Neural cell (in vitro differentiated cells): Measurements from ENCODE around the gene C1QTNF3. TPM values are rescaled to one million over a fixed set of nuclear protein-coding genes. Genes with fewer than 3 reads are reported as not detected.

Experiments used
- H2AFZ ChIP-seq: fragments of 200-600, 300-800 bp; sonication (generic), shearing (Covaris generic); 2 replicates; pipeline ENCODE4 v1.6.0; 2014; ENCODE audit warnings: low read depth, mild to moderate bottlenecking, antibody characterized with exemption, low read length, moderate library complexity
- H3F3A ChIP-seq: fragments of 200-600 bp; shearing (Covaris generic); 2 replicates; pipeline ENCODE4 v1.6.1; 2016; ENCODE audit warnings: mild to moderate bottlenecking, moderate library complexity, mixed read lengths, antibody characterized with exemption, low read length; ENCODE audit not compliant: insufficient read depth, poor library complexity, severe bottlenecking
- H3K27ac ChIP-seq: fragments of 200-600, 300-800 bp; sonication (generic), shearing (Covaris generic); 2 replicates; pipeline ENCODE4 v1.5.1; 2014; ENCODE audit warnings: mild to moderate bottlenecking, low read length, moderate library complexity
- H3K27me3 ChIP-seq: fragments of 300-800, 200-600 bp; sonication (generic), shearing (Covaris generic); 2 replicates; pipeline ENCODE4 v1.6.0; 2014; ENCODE audit warnings: mild to moderate bottlenecking, low read depth, low read length, moderate library complexity; ENCODE audit not compliant: insufficient read depth
- H3K36me3 ChIP-seq: fragments of 300-800, 200-600 bp; sonication (generic), shearing (Covaris generic); 2 replicates; pipeline ENCODE4 v1.5.1; 2014; ENCODE audit warnings: mild to moderate bottlenecking, antibody characterized with exemption, low read length, moderate library complexity; ENCODE audit not compliant: insufficient read depth
- H3K4me2 ChIP-seq: fragments of 300-800, 200-600 bp; sonication (generic), shearing (Covaris generic); 2 replicates; pipeline ENCODE4 v1.6.0; 2014; ENCODE audit warnings: mild to moderate bottlenecking, low read length
- H3K4me3 ChIP-seq: fragments of 300-800, 200-600 bp; sonication (generic), shearing (Covaris generic); 2 replicates; pipeline ENCODE4 v1.5.1; 2014; ENCODE audit warnings: mild to moderate bottlenecking, low read length, moderate library complexity
- H3K79me2 ChIP-seq: fragments of 200-600 bp; shearing (Covaris generic); replicated peaks from 2 replicates; pipeline ENCODE4 v1.6.0; 2014; ENCODE audit warnings: mild to moderate bottlenecking, low read length, moderate library complexity; ENCODE audit not compliant: insufficient read depth
- H3K9ac ChIP-seq: fragments of 300-800, 200-600 bp; sonication (generic), shearing (Covaris generic); 2 replicates; pipeline ENCODE4 v1.6.1; 2016; ENCODE audit warnings: mild to moderate bottlenecking, low read length, mixed read lengths
- H3K9me2 ChIP-seq: fragments of 200-600 bp; shearing (Covaris generic); 2 replicates; pipeline ENCODE4 v1.6.1; 2016; ENCODE audit warnings: mild to moderate bottlenecking, low read length, mixed read lengths; ENCODE audit not compliant: insufficient read depth
- H3K9me3 ChIP-seq: fragments of 200-600, 300-800 bp; sonication (generic), shearing (Covaris generic); 2 replicates; pipeline ENCODE4 v1.6.1; 2016; ENCODE audit warnings: mild to moderate bottlenecking, mixed run types, low read length, moderate library complexity, mixed read lengths
- H4K20me1 ChIP-seq: fragments of 200-600 bp; shearing (Covaris generic); 2 replicates; pipeline ENCODE4 v1.6.1; 2016; ENCODE audit warnings: mild to moderate bottlenecking, mixed run types; ENCODE audit not compliant: insufficient read depth
- CTCF ChIP-seq: fragments of 450-650 bp; IDR thresholded peaks from 2 replicates; pipeline ENCODE4 v1.5.1; 2014; ENCODE audit warnings: antibody characterized with exemption, mild to moderate bottlenecking, moderate library complexity; ENCODE audit not compliant: poor library complexity, severe bottlenecking
- EP300 ChIP-seq: fragments of 450-650 bp; conservative IDR thresholded peaks from 2 replicates; pipeline ENCODE4 v1.6.1; 2014; ENCODE audit warnings: antibody characterized with exemption, mild to moderate bottlenecking, moderate library complexity; ENCODE audit not compliant: poor library complexity, severe bottlenecking
- EZH2 ChIP-seq: fragments of 200-600, 300-800 bp; shearing (Covaris generic), sonication (generic); IDR thresholded peaks from 2 replicates; pipeline ENCODE4 v1.6.1; 2014; ENCODE audit warnings: antibody characterized with exemption, low read length, borderline replicate concordance, mild to moderate bottlenecking; ENCODE audit not compliant: insufficient read depth, poor library complexity, severe bottlenecking
- MXI1 ChIP-seq: fragments of 450-650 bp; conservative IDR thresholded peaks from 2 replicates; pipeline ENCODE4 v1.6.1; 2014; ENCODE audit warnings: antibody characterized with exemption, mild to moderate bottlenecking; ENCODE audit not compliant: poor library complexity, severe bottlenecking
- RAD21 ChIP-seq: fragments of 450-650 bp; conservative IDR thresholded peaks from 2 replicates; pipeline ENCODE4 v1.6.1; 2014; ENCODE audit warnings: antibody characterized with exemption, mild to moderate bottlenecking, moderate library complexity
- REST ChIP-seq: IDR thresholded peaks from 2 replicates; pipeline ENCODE4 v1.6.1; 2012; ENCODE audit warnings: borderline replicate concordance
- SMC3 ChIP-seq: fragments of 450-650 bp; conservative IDR thresholded peaks from 2 replicates; pipeline ENCODE4 v1.6.1; 2014; ENCODE audit warnings: antibody characterized with exemption, mild to moderate bottlenecking, moderate library complexity; ENCODE audit not compliant: poor library complexity
- TAF1 ChIP-seq: IDR thresholded peaks from 2 replicates; pipeline ENCODE4 v1.6.1; 2012; ENCODE audit warnings: low read depth
- polyA plus RNA-seq: library from polyadenylated mRNA; depleted of rRNA; stranded (reverse); fragments of >200 nt; gene quantifications from 2 replicates; pipeline ENCODE4 v1.2.3, GENCODE V29; 2014

The C1QTNF3 gene
- polyA plus RNA-seq, 1 donor from 2014 or later, result 33.1 TPM

- H3F3A ChIP-seq, result peaks cover 8% of the 10 kb centered on the region
- no peak overlapping the region for H3K27ac ChIP-seq
- no peak overlapping the region for H3K4me2 ChIP-seq
- H2AFZ ChIP-seq, result no peak overlapping the region
- no peaks in the 10 kb centered on the region for H4K20me1 ChIP-seq
- H3K9ac ChIP-seq, result no peak overlapping the region
- H3K79me2 ChIP-seq, result peaks cover 4% of the 10 kb centered on the region
- no peak overlapping the region for H3K4me3 ChIP-seq
- H3K36me3 ChIP-seq, result no peaks in the 10 kb centered on the region
- no peaks in the 10 kb centered on the region for H3K9me2 ChIP-seq
- no peaks in the 10 kb centered on the region for H3K27me3 ChIP-seq
- TF ChIP-seq CTCF (no peak), EP300 (no peak), MXI1 (no peak), REST (no peak), EZH2 (no peak), SMC3 (no peak), TAF1 (no peak)
- no peaks in the 10 kb centered on the region for H3K9me3 ChIP-seq
Measured at GRCh38 chr5:34003941-34004340, 39.1 kb downstream of the C1QTNF3 start.

- no peaks in the 10 kb centered on the region for H3K9me3 ChIP-seq
- H4K20me1 ChIP-seq, result no peaks in the 10 kb centered on the region
- H3K36me3 ChIP-seq, result no peaks in the 10 kb centered on the region
- TF ChIP-seq MXI1 (no peak), RAD21 (no peak), CTCF (no peak)
- H3K4me2 ChIP-seq, result no peak overlapping the region
- no peaks in the 10 kb centered on the region for H3F3A ChIP-seq
- H3K79me2 ChIP-seq, result peaks cover 4% of the 10 kb centered on the region
- no peak overlapping the region for H3K27ac ChIP-seq
- no peaks in the 10 kb centered on the region for H3K9me2 ChIP-seq
- H3K9ac ChIP-seq, result no peak overlapping the region
- no peaks in the 10 kb centered on the region for H3K27me3 ChIP-seq
- H3K4me3 ChIP-seq, result no peak overlapping the region
- no peak overlapping the region for H2AFZ ChIP-seq
Measured at GRCh38 chr5:34002629-34003328, 40.2 kb downstream of the C1QTNF3 start.
